Ovary (tissue), 3 donors: ENCODE measurements around the gene NEAT1.

ENCODE experiments used
- EP300 ChIP-seq: sonication (generic); formaldehyde crosslinking; IDR thresholded peaks from one replicate; pipeline ENCODE4 v1.6.1; 2017; ENCODE audit warnings: antibody characterized with exemption
- TF ChIP-seq, protein P1 (sequence below), 3 donors: fragments of 450-650 bp in 2 of 3; fragments of 200-600 bp in 1 of 3; IDR thresholded peaks; one replicate each; pipeline versions ENCODE4 v1.5.1 to v1.8.0; 2016 to 2022; ENCODE audit warnings: antibody characterized with exemption in 3 of 3, mild to moderate bottlenecking in 1 of 3
- donor health status: DM: no; HTN: no; CAD: no.

DNA sequence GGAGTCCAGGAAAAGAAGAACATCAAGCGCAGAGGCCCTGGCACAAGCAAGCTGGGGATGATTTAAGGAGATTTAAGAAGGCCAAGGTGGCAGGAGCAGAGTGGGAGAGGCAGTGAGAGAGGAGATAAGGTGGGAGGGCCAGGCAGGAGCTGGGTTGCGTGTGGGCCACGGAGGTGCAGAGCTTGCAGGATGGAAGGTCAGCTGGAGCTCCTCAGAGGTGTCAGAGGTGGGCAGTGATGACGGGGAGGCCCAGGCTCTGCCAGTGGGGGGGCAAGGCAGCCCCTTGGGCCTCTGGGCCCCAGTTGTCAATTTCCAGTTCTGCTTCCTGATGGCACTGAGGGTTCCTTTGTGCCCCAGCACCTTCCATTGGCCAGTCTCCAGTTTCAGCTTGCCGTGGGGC is 29.7 kb upstream of the NEAT1 start:
- no peak for TF ChIP-seq EP300
- TF ChIP-seq, protein P1, sequence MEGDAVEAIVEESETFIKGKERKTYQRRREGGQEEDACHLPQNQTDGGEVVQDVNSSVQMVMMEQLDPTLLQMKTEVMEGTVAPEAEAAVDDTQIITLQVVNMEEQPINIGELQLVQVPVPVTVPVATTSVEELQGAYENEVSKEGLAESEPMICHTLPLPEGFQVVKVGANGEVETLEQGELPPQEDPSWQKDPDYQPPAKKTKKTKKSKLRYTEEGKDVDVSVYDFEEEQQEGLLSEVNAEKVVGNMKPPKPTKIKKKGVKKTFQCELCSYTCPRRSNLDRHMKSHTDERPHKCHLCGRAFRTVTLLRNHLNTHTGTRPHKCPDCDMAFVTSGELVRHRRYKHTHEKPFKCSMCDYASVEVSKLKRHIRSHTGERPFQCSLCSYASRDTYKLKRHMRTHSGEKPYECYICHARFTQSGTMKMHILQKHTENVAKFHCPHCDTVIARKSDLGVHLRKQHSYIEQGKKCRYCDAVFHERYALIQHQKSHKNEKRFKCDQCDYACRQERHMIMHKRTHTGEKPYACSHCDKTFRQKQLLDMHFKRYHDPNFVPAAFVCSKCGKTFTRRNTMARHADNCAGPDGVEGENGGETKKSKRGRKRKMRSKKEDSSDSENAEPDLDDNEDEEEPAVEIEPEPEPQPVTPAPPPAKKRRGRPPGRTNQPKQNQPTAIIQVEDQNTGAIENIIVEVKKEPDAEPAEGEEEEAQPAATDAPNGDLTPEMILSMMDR (IDR thresholded peaks at IDR 0.05): no peak
